Keratinocyte (primary cell): ENCODE results near the gene KDM4F. TPM values are rescaled to one million over a fixed set of nuclear protein-coding genes. Genes with fewer than 3 reads are reported as not detected.

Source experiments
- DNase-seq: peaks from one replicate; pipeline ENCODE4 v3.0.0-alpha.2; 2011; ENCODE audit warnings: low read depth, missing footprints, low spot score
- FAIRE-seq: peaks from 2 replicates; lab custom pipeline; 2011; peaks lifted over from hg19 to GRCh38; lab: Jason Lieb, UNC
- H2AFZ ChIP-seq: 2 replicates; pipeline ENCODE4 v1.6.0; 2012; ENCODE audit warnings: low read length, control low read depth, inconsistent platforms; ENCODE audit not compliant: control insufficient read depth
- H3K27ac ChIP-seq: 2 replicates; pipeline ENCODE4 v1.5.1; 2011; ENCODE audit warnings: low read length; ENCODE audit not compliant: control insufficient read depth, insufficient read depth
- H3K27me3 ChIP-seq: 3 replicates; pipeline ENCODE4 v1.6.0; 2011; ENCODE audit warnings: low read length; ENCODE audit not compliant: control insufficient read depth, insufficient read depth; ENCODE audit errors: extremely low read depth
- H3K36me3 ChIP-seq, 2 experiments: 2 replicates in 1 of 2; 3 replicates in 1 of 2; pipeline ENCODE4 v1.5.1; 2011; ENCODE audit warnings: low read length in 2 of 2, mild to moderate bottlenecking in 1 of 2; ENCODE audit not compliant: control insufficient read depth in 2 of 2, insufficient read depth in 2 of 2; ENCODE audit errors: extremely low read depth in 1 of 2
- H3K4me1 ChIP-seq: 3 replicates; pipeline ENCODE4 v1.5.1; 2011; ENCODE audit warnings: low read length; ENCODE audit not compliant: control insufficient read depth, insufficient read depth; ENCODE audit errors: extremely low read depth
- H3K4me2 ChIP-seq: 3 replicates; pipeline ENCODE4 v1.6.0; 2011; ENCODE audit warnings: low read depth, low read length; ENCODE audit not compliant: control insufficient read depth, insufficient read depth; ENCODE audit errors: extremely low read depth
- H3K4me3 ChIP-seq, 3 experiments: fragments of 200-600 bp in 1 of 3; sonication (generic) in 1 of 3; 2 replicates in 2 of 3; 3 replicates in 1 of 3; pipeline ENCODE4 v1.5.1; 2011 to 2016; ENCODE audit warnings: low read length in 3 of 3, mild to moderate bottlenecking in 3 of 3, control low read depth in 2 of 3, inconsistent platforms in 1 of 3, low read depth in 1 of 3, mixed read lengths in 1 of 3, mixed run types in 1 of 3, moderate library complexity in 1 of 3; ENCODE audit not compliant: control insufficient read depth in 2 of 3, insufficient read depth in 2 of 3; ENCODE audit errors: extremely low read depth in 1 of 3
- H3K79me2 ChIP-seq: 2 replicates; pipeline ENCODE4 v1.6.0; 2012; ENCODE audit warnings: low read length; ENCODE audit not compliant: control insufficient read depth, insufficient read depth
- H3K9ac ChIP-seq: 3 replicates; pipeline ENCODE4 v1.6.0; 2011; ENCODE audit warnings: low read length; ENCODE audit not compliant: control insufficient read depth, insufficient read depth; ENCODE audit errors: extremely low read depth
- H3K9me1 ChIP-seq: 3 replicates; pipeline ENCODE4 v1.6.0; 2011; ENCODE audit warnings: low read length; ENCODE audit not compliant: control insufficient read depth, insufficient read depth; ENCODE audit errors: extremely low read depth
- H3K9me3 ChIP-seq: 2 replicates; pipeline ENCODE4 v1.5.1; 2012; ENCODE audit warnings: low read depth, low read length; ENCODE audit not compliant: control insufficient read depth
- H4K20me1 ChIP-seq: 3 replicates; pipeline ENCODE4 v1.6.0; 2011; ENCODE audit warnings: low read length; ENCODE audit not compliant: control insufficient read depth, insufficient read depth; ENCODE audit errors: extremely low read depth
- EZH2 ChIP-seq: IDR thresholded peaks from one replicate; pipeline ENCODE4 v1.6.1; 2012; ENCODE audit warnings: inconsistent platforms, mild to moderate bottlenecking, low read length, moderate library complexity
- dilution Hi-C: fragments of 300-500 bp; cut with MboI; formaldehyde crosslinking; loops from one replicate; pipeline ENCODE4 v1.7.0; 2020; ENCODE audit warnings: low sequenced_read_pairs; ENCODE audit not compliant: extremely low pct_ligation_motif_present
- polyA plus RNA-seq, 5 experiments: library from polyadenylated mRNA; depleted of rRNA in 3 of 5; stranded (reverse) in 3 of 5; stranded (forward) in 1 of 5; unstranded in 1 of 5; fragments of >200 nt; gene quantifications; 1 replicate in 1 of 5; 2 replicates in 3 of 5; 3 replicates in 1 of 5; pipeline versions ENCODE4 v1.2.1 to v1.2.3, GENCODE V29; 2011 to 2012; ENCODE audit warnings: missing spikeins in 2 of 5, low read depth in 1 of 5, low replicate concordance in 1 of 5
- TF ChIP-seq, protein P1 (sequence below), 3 experiments: IDR thresholded peaks in 1 of 3; conservative IDR thresholded peaks in 1 of 3; optimal IDR thresholded peaks in 1 of 3; 2 replicates in 2 of 3; 3 replicates in 1 of 3; pipeline versions ENCODE3 to v1.5.1; 2011; ENCODE audit warnings: low read length in 3 of 3, mild to moderate bottlenecking in 3 of 3, moderate library complexity in 2 of 3, control low read depth in 1 of 3, inconsistent platforms in 1 of 3; ENCODE audit not compliant: insufficient read depth in 2 of 3; ENCODE audit errors: extremely low read depth in 1 of 3

Gene KDM4F
- polyA plus RNA-seq, 1 donor (not counting 4 experiments of a cell fraction or from before 2014, with no cell fraction given), result not detected

DNA sequence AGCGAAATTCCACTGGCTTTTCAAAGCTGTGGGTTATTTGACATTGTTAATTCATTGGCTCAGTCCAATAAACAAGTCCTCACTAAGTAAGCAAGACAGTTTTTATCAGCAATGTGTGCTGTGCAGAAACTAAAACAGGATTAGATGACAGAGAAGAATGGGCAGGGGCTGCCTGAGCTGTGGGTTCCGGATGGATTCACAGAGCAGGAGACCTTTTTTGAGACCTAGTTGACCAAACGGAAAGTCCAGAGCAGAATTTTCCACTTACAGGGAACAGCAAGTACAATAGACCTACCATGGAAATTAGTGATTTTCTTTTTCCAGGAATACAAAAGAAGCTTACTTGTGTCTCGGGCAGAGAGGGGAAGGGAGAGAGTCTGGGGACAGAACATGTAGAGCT lies 5.2 kb upstream of the KDM4F start:
- Histone ChIP-seq H3K9me1 (no peaks in the 10 kb centered on the region), H3K79me2 (no peaks in the 10 kb centered on the region), H4K20me1 (no peaks in the 10 kb centered on the region), H2AFZ (no peak overlapping the region), H3K36me3 (no peaks in the 10 kb centered on the region), H3K4me1 (no peaks in the 10 kb centered on the region), H3K9me3 (no peaks in the 10 kb centered on the region), H3K9ac (no peak overlapping the region), H3K4me3 (no peak overlapping the region), H3K27ac (no peak overlapping the region), H3K27me3 (peaks cover 8% of the 10 kb centered on the region), H3K4me2 (no peak overlapping the region)
- DNase-seq (no peak), FAIRE-seq (no peak)
- dilution Hi-C loops, result no loop called here
- TF ChIP-seq EZH2, result no peak
- TF ChIP-seq, protein P1, sequence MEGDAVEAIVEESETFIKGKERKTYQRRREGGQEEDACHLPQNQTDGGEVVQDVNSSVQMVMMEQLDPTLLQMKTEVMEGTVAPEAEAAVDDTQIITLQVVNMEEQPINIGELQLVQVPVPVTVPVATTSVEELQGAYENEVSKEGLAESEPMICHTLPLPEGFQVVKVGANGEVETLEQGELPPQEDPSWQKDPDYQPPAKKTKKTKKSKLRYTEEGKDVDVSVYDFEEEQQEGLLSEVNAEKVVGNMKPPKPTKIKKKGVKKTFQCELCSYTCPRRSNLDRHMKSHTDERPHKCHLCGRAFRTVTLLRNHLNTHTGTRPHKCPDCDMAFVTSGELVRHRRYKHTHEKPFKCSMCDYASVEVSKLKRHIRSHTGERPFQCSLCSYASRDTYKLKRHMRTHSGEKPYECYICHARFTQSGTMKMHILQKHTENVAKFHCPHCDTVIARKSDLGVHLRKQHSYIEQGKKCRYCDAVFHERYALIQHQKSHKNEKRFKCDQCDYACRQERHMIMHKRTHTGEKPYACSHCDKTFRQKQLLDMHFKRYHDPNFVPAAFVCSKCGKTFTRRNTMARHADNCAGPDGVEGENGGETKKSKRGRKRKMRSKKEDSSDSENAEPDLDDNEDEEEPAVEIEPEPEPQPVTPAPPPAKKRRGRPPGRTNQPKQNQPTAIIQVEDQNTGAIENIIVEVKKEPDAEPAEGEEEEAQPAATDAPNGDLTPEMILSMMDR (optimal IDR thresholded peaks at IDR 0.05 in 1 of 3, IDR thresholded peaks at IDR 0.05 in 1 of 3, conservative IDR thresholded peaks at IDR 0.05 in 1 of 3; ENCODE audit: extremely low read depth in 1 of 3, insufficient read depth in 2 of 3, low read length in 3 of 3), result no peak

DNA sequence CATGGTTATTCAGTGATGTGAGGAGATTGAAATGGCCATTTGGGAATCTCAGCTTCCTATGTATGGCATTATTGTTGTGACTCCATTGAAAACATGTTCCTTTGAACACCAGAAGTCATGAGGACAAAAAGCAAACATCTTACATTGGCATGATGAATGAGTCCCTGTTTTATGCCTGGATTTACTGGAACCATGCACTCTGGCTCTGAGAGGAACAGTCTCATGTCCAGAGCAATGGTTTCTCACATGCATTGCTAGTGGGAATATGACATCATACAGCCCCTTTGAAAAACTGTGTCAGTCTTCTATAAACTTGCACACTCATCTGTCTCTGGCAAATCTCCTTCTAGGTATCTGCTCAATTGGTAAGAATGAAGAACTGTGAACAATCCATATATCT lies 3.4 kb upstream of the KDM4F start:
- dilution Hi-C loops, result no loop called here
- FAIRE-seq, result no peak

More for the DNA sequence above, 3.4 kb upstream of the KDM4F start:
- Histone ChIP-seq H3K9me3 (no peaks in the 10 kb centered on the region), H4K20me1 (no peaks in the 10 kb centered on the region), H3K4me3 (no peak overlapping the region), H3K36me3 (no peaks in the 10 kb centered on the region), H3K27me3 (peaks cover 8% of the 10 kb centered on the region), H3K9ac (no peak overlapping the region), H3K27ac (no peak overlapping the region), H2AFZ (no peak overlapping the region), H3K9me1 (no peaks in the 10 kb centered on the region), H3K4me2 (no peak overlapping the region), H3K4me1 (no peaks in the 10 kb centered on the region), H3K79me2 (no peaks in the 10 kb centered on the region)
- TF ChIP-seq EZH2, result no peak
- TF ChIP-seq, protein P1 (optimal IDR thresholded peaks at IDR 0.05 in 1 of 3, IDR thresholded peaks at IDR 0.05 in 1 of 3, conservative IDR thresholded peaks at IDR 0.05 in 1 of 3; ENCODE audit: extremely low read depth in 1 of 3, insufficient read depth in 2 of 3, low read length in 3 of 3), result no peak
- DNase-seq, result no peak
